ENCODE measurements around the gene PPM1H.
"Not testable (repeated sequence)": the region's sequence is repeated elsewhere in the genome, so short reads cannot be mapped to it uniquely, and the experiment has no call there.

Gene PPM1H

DNA sequence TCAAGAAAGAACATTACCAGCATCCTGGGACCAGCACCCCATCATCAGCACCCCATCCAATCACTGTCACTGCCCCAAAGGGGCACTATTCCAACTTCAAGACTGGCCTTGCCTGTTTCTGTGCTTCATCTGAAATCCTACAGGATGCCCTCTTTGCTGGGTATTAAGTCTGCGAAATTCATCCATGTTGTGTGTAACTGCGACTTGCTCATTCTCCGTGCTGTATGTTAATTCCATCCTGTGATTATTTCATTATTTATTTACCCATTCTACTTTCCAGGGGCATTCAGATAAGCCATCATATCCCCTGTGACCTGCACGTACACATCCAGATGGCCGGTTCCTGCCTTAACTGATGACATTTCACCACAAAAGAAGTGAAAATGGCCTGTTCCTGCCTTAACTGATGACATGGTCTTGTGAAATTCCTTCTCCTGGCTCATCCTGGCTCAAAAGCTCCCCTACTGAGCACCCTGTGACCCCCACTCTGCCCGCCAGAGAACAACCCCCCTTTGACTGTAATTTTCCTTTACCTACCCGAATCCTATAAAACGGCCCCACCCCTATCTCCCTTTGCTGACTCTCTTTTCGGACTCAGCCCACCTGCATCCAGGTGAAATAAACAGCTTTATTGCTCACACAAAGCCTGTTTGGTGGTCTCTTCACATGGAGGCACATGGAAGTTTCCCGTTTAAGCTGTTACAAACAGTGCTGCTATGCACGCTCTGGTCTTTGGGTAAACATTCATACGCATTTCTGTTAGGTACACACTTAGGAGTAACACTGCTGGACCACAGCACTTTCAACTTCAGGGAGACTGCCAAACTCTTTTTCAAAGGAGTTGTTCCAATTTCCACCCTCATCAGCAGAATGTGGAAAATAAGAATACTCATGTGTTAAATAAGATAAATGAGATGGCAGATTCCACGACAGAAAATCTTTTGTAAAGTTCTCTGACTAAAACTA is 205.1 kb downstream of the PPM1H start:
- peaks cover 30% of the 10 kb centered on the region for H3K4me1 ChIP-seq (ENCODE audit: insufficient read depth, low read length)
- not testable (repeated sequence) for H3K9ac ChIP-seq (ENCODE audit: low read depth, low read length); H3K36me3 ChIP-seq (ENCODE audit: insufficient read depth, low read length); H3K9me3 ChIP-seq (ENCODE audit: control insufficient read depth, insufficient read depth, low read length)

- Histone ChIP-seq H3K36me3 (ENCODE audit: insufficient read depth, low read length) (no peaks in the 10 kb centered on the region), H3K9me3 (ENCODE audit: control insufficient read depth, insufficient read depth, low read length) (no peaks in the 10 kb centered on the region), H3K9ac (ENCODE audit: low read depth, low read length) (no peak overlapping the region), H3K4me1 (ENCODE audit: insufficient read depth, low read length) (peaks cover 40% of the 10 kb centered on the region)
These were observed 206.2 kb downstream of the PPM1H start for GRCh38 chr12:62728741-62729140.

DNA sequence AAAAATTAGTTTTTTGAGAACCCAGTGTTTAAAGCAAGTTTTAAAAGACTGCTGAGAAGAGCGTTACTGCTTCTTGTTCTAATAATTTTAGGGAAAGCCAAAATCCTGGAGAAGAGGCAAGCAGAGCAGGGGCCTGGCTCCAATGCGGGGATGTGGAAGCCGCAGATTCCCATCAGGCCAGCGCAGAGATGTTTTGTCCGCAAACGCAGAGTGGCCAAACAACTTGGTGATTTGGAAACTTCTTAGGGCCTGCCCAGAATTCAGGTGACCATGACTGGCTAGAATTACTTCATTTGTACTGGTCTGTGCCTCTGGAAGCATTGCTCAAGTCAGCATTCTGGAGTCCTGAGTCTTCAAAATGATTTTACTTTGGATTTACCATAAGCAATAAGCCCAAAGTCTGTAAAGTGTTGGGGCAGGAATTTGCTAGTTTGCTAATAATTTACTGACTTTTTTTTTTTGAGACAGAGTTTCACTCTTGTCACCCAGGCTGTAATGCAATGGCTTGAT is 208.4 kb downstream of the PPM1H start:
- Histone ChIP-seq H3K9me3 (ENCODE audit: control insufficient read depth, insufficient read depth, low read length) (no peaks in the 10 kb centered on the region), H3K4me1 (ENCODE audit: insufficient read depth, low read length) (peaks cover 40% of the 10 kb centered on the region), H3K36me3 (ENCODE audit: insufficient read depth, low read length) (no peaks in the 10 kb centered on the region), H3K9ac (ENCODE audit: low read depth, low read length) (no peak overlapping the region)

GRCh38 chr12:62725781-62726180 is 209.2 kb downstream of the PPM1H start:
- H3K4me1 ChIP-seq (ENCODE audit: insufficient read depth, low read length) = peaks cover 44% of the 10 kb centered on the region

DNA sequence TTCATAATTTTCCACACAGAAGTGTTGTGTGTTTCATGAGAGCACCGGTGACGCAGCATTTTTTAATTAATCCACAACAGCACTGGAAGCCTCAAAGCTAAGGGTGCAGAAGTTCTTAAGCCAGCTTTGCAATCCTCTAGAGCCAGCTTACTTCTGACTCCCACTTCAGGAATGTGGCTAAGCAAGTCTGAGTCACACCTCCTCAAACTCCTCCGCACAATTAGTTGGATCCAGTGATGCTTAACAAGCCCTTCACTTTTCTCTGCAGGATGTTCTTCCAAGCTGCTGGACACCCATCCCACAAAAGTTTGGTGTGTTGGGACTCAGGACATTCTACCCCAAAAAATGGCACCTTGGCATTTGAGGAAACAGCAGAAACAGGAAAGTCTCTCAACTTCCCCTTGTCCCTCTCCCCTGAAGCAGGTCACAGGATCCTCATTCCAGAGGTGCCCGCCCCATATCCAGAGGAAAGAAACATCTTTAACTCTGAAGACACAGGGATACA is 210.0 kb downstream of the PPM1H start:
- H3K4me1 ChIP-seq (ENCODE audit: insufficient read depth, low read length) = peaks cover 43% of the 10 kb centered on the region

More at GRCh38 chr12:62725781-62726180, 209.2 kb downstream of the PPM1H start:
- Histone ChIP-seq H3K36me3 (ENCODE audit: insufficient read depth, low read length) (no peaks in the 10 kb centered on the region), H3K9me3 (ENCODE audit: control insufficient read depth, insufficient read depth, low read length) (no peaks in the 10 kb centered on the region), H3K9ac (ENCODE audit: low read depth, low read length) (no peak overlapping the region)

DNA sequence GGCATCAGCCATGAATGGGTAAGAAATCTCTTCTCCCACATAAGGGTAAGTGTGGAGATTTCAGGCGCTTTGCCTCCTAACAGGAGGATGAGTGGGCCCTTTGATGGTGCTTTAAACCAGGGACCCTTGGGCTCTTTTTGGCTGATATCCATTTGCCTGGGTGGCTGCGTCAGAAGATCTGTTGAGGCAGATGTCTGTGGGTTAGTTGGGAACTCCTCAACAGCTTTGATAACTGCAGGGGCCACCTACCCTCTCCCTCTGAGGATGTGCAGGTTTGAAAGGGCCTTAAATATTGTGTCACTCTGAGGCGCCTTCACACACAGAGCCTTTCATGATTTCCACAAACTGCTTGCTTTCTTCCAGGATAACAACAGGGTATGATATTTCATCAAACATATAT is 210.7 kb downstream of the PPM1H start:
- H3K4me1 ChIP-seq (ENCODE audit: insufficient read depth, low read length) = peaks cover 38% of the 10 kb centered on the region
- H3K9ac ChIP-seq (ENCODE audit: low read depth, low read length) = no peak overlapping the region
- no peaks in the 10 kb centered on the region for H3K36me3 ChIP-seq (ENCODE audit: insufficient read depth, low read length)
- no peaks in the 10 kb centered on the region for H3K9me3 ChIP-seq (ENCODE audit: control insufficient read depth, insufficient read depth, low read length)

More for the DNA sequence above, 210.0 kb downstream of the PPM1H start:
- Histone ChIP-seq H3K36me3 (ENCODE audit: insufficient read depth, low read length) (no peaks in the 10 kb centered on the region), H3K9me3 (ENCODE audit: control insufficient read depth, insufficient read depth, low read length) (no peaks in the 10 kb centered on the region), H3K9ac (ENCODE audit: low read depth, low read length) (no peak overlapping the region)

DNA sequence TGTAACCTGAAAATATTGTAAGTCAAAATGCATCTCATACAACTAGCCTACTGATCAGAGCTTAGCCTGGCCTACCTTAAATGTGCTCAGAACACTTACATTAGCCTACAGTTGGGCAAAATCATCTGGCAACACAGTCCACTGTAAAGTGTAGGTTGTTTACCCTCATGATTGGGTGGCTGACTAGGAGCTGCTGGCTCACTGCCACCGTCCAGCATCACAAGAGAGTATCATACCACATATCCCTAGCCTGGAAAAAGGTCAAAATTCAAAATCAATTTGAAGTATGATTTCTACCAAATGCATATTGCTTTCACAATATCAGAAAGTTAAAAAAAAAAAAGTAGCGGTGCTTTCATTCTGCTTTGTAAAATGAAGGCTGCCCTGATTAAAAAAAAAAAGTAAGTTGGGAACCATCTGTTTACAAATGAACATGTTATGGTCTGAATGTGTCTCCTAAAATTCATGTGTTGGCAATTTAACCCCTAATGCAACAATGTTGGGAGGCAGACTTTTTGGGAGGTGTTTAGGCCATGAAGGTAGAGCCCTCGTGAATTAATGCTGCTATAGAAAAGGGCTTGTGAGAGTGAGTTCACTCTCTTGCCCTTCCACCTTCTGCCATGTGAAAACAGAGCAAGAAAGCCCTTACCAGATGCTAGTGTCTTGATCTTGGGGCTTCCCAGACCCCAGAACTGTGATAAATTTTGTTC is 211.8 kb downstream of the PPM1H start:
- H3K4me1 ChIP-seq (ENCODE audit: insufficient read depth, low read length) = peaks cover 26% of the 10 kb centered on the region

DNA sequence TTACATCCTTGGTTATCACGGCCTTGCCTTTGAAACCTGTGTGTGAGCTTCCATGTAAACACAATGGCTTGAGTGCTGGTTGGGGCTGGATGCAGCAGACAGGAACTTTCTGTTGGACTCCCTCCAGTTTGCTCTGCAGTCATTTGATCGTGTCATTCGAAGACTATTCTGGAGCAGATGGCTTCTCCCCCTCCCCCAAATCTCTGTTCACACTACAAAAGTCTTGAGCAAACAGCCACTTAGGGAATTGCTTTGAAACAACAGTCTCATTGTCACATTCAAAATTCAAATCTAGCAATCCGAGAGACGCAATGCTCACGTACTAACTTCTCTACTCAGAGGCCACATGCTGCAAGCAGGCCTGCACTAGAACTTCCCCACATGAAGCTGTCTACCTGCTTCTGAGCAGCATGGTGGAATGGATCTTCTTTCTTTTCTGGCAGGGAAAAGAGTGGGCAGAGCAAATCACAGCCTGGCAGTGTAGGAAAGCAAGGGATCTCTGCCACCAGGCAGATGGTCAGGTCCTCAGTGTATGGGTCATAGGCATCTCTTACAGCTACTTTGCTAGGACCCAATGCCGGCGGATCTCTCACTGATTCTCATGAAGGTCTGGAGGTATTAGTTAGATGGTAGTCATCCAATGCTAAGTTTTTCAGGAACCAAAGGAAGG is 214.2 kb downstream of the PPM1H start:
- Histone ChIP-seq H3K9ac (ENCODE audit: low read depth, low read length) (no peak overlapping the region), H3K4me1 (ENCODE audit: insufficient read depth, low read length) (peaks cover 28% of the 10 kb centered on the region), H3K9me3 (ENCODE audit: control insufficient read depth, insufficient read depth, low read length) (no peaks in the 10 kb centered on the region), H3K36me3 (ENCODE audit: insufficient read depth, low read length) (no peaks in the 10 kb centered on the region)

More for the DNA sequence above, 211.8 kb downstream of the PPM1H start:
- no peaks in the 10 kb centered on the region for H3K36me3 ChIP-seq (ENCODE audit: insufficient read depth, low read length)
- no peaks in the 10 kb centered on the region for H3K9me3 ChIP-seq (ENCODE audit: control insufficient read depth, insufficient read depth, low read length)
- no peak overlapping the region for H3K9ac ChIP-seq (ENCODE audit: low read depth, low read length)

GRCh38 chr12:62720025-62720424 is 214.9 kb downstream of the PPM1H start:
- Histone ChIP-seq H3K9ac (ENCODE audit: low read depth, low read length) (no peak overlapping the region), H3K36me3 (ENCODE audit: insufficient read depth, low read length) (no peaks in the 10 kb centered on the region), H3K9me3 (ENCODE audit: control insufficient read depth, insufficient read depth, low read length) (no peaks in the 10 kb centered on the region), H3K4me1 (ENCODE audit: insufficient read depth, low read length) (peaks cover 20% of the 10 kb centered on the region)

GRCh38 chr12:62718762-62719426 is 216.1 kb downstream of the PPM1H start:
- Histone ChIP-seq H3K4me1 (ENCODE audit: insufficient read depth, low read length) (peaks cover 10% of the 10 kb centered on the region), H3K9me3 (ENCODE audit: control insufficient read depth, insufficient read depth, low read length) (no peaks in the 10 kb centered on the region), H3K9ac (ENCODE audit: low read depth, low read length) (no peak overlapping the region)

DNA sequence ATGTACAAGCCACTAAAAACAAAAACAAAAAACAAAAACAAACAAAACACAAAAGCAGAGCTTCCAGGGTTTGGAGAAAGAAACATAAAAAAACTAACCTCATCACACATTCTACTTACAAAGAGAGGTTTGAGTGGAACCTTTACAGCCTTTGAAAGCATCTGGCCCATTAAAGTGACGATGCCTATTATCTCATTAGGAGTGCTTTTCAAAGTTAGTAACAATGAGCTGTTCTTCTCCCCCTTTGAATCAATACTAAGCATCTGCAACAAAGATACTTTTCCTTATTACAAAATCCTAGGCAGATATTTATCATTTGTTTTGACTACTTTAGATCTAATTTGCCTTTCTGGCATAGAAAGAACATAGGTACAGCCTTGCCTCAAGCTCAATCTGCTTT is 217.3 kb downstream of the PPM1H start:
- peaks cover 14% of the 10 kb centered on the region for H3K4me1 ChIP-seq (ENCODE audit: insufficient read depth, low read length)
- no peaks in the 10 kb centered on the region for H3K36me3 ChIP-seq (ENCODE audit: insufficient read depth, low read length)

More at GRCh38 chr12:62718762-62719426, 216.1 kb downstream of the PPM1H start:
- no peaks in the 10 kb centered on the region for H3K36me3 ChIP-seq (ENCODE audit: insufficient read depth, low read length)

DNA sequence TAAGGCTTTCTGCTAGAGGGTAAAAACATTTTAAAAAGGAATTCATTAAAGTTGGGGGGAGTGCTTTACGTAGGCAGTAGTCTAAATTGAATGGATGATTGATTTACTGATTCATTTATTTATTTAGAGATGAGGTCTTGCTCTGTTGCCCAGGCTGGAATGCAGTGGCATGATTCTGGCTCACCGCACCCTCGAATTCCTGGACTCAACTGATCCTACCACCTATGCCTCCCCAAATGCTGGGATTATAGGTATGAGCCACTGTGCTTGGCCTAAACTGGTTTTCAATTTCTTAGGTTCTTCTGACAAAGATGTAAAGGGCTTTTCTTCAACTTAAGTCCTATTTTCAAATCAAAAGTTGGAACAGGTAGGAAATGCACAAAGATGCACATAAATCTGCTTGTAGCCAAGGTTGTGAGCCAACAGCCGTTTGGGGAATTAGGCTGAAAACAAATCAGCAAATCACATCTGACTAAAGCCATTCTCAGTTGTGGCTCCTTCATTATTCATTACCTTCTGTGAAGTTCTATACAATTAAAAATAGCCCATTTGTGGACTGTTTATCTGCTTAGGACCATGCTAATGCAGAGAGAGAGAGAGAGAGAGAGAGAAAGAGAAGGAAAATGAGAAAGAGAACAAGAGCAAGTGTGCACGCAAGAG is 218.0 kb downstream of the PPM1H start:
- no peaks in the 10 kb centered on the region for H3K36me3 ChIP-seq (ENCODE audit: insufficient read depth, low read length)
- H3K4me1 ChIP-seq (ENCODE audit: insufficient read depth, low read length) = peaks cover 14% of the 10 kb centered on the region; the same call in 1 of the 2 replicates
- H3K9me3 ChIP-seq (ENCODE audit: control insufficient read depth, insufficient read depth, low read length) = no peaks in the 10 kb centered on the region
- H3K9ac ChIP-seq (ENCODE audit: low read depth, low read length) = no peak overlapping the region

More for the DNA sequence above, 217.3 kb downstream of the PPM1H start:
- Histone ChIP-seq H3K9ac (ENCODE audit: low read depth, low read length) (no peak overlapping the region), H3K9me3 (ENCODE audit: control insufficient read depth, insufficient read depth, low read length) (no peaks in the 10 kb centered on the region)

DNA sequence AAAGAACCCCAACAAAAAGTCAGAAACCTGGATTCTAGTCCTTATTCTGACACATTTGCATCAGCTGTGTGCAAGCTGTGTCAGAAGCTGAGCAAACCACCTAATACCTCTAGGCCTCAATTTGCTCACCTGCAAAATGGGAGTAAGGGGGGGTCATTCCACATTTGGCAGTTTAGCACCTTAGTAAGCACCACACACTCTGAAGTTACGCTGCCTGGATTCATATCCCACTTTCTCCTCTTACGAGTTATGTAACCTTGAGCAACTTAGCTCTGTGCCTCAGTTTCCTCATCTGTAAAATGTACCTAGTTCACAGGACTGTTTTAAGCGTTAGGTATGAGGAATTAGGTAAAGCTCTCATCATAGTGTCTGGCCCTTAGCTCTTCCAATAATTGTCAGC is 218.9 kb downstream of the PPM1H start:
- Histone ChIP-seq H3K9ac (ENCODE audit: low read depth, low read length) (no peak overlapping the region), H3K4me1 (ENCODE audit: insufficient read depth, low read length) (peaks cover 13% of the 10 kb centered on the region; the same call in 1 of the 2 replicates), H3K36me3 (ENCODE audit: insufficient read depth, low read length) (no peaks in the 10 kb centered on the region), H3K9me3 (ENCODE audit: control insufficient read depth, insufficient read depth, low read length) (no peaks in the 10 kb centered on the region)
